ENCODE data around the gene CSNK2A1.
A peak's percentile ranks its signal among the peaks of the same experiment; 100 is the strongest.
"Not testable (repeated sequence)": the region's sequence is repeated elsewhere in the genome, so short reads cannot be mapped to it uniquely, and the experiment has no call there.

CSNK2A1 gene

DNA sequence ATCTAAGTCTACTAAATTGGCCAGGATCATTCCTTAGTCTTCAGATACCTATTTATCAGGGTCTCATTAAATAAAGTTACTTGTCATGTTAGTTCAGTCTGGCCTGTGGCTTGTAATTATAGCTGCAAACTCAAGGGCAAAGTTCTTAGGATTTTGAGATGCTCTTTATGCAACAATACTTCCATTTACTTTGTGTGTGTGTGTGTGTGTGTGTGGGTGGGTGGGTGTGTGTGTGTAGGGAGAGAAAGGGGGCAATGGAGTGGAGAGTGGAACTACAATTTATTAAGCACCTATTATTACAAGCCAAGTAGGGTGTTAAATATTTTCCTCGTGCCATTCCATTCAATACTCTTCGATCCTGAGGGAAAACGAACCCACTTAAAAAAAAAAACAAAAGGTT lies 63.5 kb downstream of the CSNK2A1 start:
- DNase-seq, result no peak

DNA sequence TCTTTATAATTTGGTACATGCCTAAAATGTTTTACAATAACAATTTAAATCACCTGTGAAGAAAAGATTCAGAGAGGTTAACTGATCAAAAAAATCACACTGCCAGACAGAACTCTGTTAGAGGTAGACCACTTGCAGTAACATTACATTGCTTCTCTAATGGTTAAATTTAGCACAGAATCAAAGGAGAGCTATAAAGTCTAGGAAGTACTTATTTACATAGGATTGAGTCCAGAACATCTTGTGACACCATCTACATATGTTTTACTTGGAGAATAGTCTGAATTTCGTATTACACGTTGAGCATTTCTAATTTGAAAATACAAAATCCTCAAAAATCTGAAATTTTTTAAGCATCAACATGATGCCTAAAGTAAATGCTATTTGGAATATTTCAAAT lies 64.1 kb downstream of the CSNK2A1 start:
- no peak for DNase-seq

DNA sequence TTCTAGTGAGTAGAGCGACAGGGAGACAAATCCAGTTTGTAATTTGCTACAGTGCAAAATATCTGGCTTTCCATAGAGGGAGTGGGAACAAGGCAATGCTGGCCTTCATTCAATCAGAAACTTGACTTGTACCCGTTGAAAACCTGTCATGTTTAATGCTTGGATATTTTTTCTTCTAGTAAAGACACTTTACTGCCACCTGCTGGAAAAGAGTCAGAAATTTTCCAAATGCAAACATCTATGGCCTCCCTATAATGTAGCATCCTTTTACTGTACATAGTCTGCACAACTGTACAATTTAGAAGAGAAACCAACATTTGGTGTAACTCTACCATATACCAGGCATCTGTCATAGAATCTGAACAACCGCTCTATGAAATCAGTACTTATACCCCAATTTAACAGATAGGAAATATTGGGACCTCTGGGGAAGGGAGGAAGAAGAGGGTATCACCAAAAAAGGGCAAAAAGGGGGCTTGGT lies 64.6 kb downstream of the CSNK2A1 start:
- peak; percentile 87 for DNase-seq

DNA sequence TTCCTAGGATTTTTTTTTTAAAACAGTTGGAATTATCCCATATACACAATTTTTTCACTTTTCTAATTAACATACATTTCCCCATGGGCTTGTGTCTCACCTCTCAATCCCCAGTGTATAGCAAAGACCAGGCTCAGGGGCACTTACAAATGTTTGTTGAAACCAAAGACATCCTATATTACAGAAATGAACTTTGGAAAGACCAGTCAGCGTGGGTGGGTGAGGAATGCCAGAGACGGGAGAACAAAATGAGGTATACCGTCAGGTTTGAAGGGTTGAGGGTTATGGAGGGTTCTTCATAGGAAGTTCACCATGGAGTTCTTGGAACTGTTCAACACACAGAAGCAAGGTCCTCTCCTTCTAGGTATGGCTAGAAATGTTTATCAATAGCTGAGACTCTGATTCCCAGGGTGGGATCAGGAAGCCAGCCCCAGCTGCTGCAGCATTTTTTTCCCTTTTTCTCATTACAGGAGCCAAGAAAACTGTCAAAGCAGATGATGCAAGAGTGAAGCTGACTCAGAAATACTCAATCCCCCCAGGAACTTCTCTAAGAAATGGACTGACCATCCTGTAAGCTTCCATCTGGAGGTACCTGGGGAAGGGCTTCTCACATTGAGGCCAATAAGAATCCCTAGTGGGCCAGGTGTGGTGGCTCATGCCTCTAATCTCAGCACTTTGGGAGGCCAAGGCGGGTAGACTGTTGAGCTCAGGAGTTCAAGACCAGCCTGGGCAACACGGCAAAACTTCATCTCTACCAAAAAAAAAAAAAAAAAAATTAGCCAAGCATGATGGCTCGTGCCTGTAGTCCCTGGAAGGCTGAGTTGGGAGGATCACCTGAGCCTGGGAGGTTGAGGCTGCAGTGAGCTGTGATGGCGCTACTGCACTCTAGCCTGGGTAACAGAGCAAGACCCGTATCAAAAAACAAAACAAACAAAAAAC lies 65.3 kb downstream of the CSNK2A1 start:
- no peak for DNase-seq

DNA sequence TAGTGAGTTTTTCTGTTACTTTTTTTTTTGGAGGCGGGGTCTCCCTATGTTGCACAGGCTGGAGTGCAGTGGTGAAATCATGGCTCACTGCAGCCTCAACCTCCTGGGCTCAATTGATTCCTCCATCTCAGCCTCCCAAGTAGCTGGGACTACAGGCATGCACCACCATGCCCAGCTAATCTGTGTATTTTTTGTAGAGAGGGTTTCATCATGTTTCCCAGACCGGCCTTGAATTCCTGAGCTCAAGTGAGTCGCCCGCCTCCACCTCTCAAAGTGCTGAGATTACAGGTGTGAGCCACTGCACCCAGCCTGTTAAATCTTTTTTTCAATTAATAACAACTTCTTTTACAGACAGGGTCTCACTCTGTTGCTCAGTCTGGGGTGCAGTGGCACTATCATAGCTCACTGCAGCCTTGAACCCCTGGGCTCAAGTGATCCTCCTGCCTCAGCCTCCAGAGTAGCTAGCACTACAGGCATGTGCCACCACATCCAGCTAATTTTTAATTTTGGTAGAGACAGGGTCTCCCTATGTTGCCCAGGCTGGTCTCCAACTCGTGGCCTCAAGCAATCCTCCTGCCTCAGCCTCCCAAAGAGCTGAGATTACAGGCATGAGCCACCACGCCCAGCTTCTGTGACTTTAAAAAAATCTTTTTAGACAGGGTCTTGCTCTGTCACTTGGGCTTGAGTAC lies 66.9 kb downstream of the CSNK2A1 start:
- not testable (repeated sequence) for DNase-seq

DNA sequence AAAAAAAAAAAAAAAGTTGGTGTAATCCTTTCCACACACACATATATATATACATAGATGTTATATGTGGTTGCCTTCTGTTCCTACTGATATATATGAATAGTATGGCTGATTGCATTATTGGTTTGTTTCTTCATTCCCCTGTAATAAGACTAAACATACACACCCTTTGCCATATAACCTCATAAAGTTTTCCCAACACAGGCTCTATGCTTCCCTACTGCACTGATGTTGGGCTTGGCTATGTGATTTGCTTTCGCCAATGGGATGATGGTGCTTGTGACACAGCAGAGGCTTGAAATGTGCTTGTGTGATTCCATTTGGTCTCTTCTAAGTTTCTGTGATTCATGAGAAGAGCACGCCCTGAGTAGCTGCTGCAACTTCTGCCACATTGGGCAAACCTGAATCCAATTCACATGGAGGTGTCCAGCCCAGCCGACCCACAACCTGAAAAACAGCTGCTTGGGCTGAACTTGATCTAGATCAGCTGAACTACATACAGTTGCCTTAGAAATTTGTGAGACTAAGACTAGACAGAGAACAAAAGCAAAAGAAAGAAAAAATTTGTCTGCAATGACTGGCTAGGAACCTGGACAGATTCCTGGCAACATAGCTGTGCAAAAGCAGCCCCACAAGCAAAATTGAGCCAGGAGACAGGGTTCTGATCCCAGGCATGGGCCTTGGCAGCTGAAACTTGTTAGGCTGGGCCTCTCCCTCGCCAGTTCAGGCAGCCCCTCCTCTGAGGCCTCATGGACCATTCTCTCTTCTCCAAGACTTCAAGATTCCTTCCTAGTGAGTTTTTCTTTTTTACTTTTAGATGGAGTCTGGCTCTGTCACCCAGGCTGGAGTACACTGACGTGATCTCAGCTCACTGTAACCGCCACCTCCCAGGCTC lies 67.9 kb downstream of the CSNK2A1 start:
- no peak for DNase-seq

DNA sequence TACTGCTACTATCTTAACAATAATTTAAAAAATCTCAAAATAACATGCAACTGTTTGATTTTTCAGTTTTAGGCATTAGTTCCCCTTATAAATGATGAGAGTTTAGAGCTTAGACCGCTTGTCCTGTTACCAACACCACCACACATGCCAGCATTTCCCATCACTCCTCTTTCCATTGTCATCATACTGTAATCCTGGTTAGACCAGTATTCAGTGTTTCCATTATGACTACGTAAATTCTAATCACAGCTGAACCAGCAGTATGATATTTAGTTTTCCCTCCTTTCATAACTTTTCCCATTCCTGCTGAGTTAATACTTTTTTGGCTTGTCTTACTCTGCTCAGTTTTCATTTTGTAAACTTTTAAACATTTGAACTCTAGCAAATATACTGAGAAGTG lies 69.0 kb downstream of the CSNK2A1 start:
- no peak for DNase-seq

DNA sequence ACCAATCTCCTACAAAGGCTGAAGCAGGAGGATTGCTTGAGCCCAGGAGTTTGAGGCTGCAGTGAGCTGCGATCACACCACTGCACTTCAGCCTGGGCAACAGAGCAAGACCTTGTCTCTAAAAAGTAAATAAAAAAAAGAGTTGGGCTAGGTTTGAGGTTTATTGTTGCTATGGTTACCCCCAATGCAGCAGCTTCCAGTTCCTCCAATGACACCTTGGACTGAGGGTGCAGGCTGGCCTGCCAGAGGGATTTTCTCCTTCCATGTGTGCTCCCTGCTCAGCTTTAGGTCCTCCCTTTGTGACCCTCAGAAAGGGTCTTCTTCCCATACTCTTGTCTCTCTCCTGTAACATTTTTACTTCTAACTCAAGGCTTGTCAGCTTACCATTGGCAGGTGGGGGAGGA lies 70.7 kb downstream of the CSNK2A1 start:
- DNase-seq, result no peak

DNA sequence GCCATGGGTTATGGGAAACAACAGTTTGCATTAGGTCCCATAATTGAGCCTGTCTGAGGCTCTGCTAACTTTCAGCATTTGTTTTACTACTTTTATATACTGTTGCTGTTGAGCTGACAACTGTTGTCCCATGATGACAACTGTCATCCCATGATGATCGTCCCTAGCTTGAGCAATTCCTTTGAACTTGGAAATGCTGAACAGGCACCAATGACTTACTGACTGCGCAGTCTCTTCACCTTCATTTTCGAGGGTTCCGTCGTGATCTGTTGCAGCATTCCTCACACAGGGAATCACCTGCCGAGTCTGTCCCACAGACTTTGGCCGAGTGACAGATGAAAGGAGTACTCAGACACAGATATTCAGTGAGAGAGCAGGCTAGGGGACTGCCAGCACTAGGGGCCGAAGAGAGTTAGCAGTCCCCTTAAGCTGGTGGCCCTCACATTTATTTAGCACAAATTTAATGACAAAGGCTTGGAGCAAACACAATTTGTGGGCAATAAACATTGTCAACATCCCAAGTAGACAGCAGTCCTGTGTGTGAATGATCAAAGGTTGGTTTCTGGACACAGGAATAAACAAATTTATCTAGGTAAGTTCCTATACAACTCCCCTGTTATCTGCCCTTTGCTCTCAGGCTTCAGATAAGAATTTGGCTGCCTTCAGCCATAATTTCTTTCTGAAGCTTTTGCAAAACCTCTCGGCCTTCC lies 71.3 kb downstream of the CSNK2A1 start:
- no peak for DNase-seq

DNA sequence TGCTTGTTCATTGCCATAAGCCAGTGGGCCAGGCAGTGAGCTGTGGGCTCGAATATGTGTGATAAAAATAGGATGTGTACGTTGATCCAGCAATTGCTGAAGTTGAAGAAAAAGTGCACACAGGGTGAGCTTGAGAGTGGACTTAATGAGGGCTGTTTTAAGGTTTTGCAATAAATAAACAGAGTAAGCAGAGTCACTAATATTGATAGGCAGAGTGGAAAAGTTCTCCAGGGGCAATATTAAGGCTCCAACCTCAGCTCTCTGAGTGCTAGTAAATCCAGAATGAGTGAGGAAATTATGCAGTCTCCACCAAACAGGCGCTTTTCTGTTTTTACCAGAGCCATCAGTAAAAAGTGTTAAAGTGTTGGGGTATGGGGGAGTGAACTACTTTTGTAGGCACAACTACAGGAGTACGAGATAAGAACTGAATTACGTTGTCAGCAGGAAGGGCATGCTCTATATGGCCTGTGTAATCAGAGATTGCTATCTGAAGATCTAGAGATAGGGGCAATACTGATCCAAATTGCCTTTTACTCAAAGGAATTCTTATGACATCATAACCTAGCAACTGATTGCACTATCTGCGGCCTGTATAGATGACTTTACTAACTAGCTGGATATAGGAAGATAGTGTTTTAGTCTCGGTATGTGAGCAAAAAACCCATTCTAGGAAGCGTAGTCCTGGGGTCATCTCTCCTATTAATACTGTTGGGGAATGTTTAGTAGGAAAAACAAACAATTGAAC lies 73.7 kb downstream of the CSNK2A1 start:
- DNase-seq, result no peak

DNA sequence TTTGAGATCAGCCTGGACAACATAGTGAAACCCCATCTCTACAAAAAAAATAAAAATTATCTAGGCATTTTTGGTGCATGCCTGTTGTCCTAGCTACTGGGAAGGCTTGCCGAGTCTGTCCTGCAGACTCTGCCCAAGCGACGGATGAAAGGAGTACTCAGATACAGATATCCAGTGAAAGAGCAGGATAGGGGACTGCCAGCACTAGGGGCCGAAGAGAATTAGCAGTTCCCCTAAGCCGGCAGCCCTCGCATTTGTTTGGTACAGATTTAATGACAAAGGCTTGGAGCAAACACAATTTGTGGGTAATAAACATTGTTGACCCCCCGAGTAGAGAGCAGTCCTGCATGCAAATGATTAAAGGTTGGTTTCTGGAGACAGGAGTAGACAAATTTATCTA lies 75.8 kb downstream of the CSNK2A1 start:
- no peak for DNase-seq

DNA sequence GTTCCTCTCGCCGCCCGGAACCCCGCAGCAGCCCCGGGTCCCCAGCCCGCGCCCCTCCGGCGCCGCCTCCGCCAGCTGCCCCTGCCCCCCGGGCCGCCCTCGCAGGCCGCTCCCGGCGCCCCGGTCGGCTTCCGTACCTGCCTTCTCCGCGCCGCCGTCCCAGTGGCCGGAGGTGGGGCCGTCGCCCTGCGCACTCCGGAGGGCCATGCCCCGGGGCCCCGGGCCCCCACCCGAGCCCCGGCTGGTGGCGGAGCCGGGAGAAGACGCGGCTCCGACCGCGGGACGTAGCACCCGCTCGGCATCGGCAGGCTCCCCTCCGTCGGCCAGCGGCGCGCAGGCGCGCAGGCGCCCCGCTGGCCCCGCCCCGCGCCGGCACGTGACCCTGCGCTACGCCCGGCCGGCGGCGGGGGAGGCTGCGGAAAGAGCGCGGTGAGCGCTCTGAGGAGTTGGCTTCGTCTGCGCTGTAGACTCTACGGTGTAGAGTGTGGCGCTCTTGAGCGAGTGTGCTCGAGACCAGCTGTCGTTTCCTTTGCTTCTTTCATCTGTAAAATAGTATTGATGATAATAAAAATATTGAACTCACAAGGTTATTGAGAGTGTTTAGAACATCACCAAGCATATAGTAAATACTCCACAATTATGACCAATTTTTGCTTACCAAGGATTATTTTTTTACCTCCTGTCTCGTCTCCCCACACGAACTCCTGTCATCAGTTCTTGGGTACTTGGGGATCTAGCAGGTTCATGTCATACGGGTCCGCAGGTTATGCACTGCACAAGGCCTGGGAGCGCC lies 81.2 kb downstream of the CSNK2A1 start, which contains the start of gene TBC1D20:
Gene TBC1D20 (minus strand): TSS at position 335 of the 793 bp plus-strand sequence. CDS start 128 bp downstream, at position 207.
- peak; percentile 95 for DNase-seq

DNA sequence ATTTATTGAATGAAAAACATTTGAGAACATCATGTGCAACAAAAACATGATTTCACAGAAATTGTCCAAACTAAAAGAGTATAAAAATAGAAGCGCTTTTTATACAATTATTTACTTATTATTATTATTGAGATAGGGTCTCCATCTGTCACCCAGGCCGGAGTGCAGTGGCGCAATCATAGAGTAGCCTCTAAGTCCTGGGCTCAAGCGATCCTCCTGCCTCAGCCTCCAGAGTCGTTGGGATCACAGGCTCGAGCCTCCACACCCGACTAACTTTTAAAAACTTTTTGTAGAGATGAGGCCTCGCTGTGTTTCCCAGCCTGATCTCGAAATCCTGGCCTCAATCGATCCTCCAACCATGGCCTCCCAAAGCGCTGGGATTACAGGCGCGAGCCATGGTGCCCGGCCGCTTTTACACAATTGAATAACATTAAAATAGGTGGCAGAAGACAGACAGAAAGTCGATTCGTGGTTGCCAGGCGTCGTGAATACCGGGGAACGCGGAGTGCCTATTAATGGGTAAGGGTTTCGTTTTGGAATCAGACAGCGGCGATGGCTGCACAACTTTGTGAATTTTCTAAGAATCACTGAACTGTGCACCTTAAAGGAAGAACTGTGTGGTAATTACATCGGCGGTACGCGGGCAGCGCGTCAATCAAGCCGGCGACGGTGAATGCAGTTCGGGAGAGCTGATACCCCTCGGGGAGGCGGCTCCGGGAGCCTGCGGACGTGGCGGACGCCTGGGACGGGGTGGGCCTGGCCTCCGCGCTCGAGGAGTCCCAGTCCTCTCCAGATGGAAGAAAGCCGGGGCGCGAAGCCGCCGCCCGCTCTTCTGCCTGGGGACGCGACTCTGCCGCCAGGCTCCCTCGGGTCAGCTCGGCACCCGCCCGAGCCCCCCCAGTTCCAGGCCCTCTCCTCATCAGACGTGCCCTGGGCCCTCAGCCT lies 82.1 kb downstream of the CSNK2A1 start:
- DNase-seq, result peak; percentile 83

DNA sequence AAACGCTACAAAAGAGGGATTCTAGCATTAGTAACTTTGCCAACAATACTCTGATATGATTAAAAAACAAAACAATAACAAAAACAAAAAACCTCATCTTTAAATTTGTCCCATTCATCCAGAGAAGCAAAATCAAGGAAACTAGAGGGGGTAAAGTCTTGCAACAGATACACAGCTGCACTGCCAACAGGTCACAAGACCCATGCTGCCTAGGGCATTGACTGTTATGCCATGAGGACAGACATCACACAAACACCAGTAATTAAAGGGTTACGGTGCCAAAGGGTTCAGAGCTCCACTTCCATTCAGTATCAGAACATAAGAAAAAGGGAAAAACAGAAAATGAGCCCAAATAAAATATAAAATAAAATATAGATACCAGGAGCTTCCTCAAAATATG lies 82.9 kb downstream of the CSNK2A1 start:
- no peak for DNase-seq

DNA sequence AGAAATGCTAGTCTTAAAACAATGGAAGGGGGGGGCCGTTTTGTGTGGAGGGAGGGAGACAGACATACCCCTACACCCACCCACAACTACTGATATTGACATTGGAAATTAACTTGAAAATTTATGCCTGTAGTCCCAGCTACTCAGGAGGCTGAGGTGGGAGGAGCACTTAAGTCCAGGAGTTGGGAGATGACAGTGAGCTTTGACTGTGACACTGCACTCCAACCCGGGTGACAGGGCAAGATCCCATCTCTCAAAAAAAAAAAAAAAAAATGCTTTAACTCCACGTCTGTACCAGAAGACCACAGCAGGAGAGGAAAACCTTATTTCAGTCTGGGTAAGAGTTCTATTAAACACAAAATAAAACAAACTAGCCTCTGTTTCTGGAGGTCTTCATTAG lies 83.4 kb downstream of the CSNK2A1 start:
- DNase-seq, result no peak

DNA sequence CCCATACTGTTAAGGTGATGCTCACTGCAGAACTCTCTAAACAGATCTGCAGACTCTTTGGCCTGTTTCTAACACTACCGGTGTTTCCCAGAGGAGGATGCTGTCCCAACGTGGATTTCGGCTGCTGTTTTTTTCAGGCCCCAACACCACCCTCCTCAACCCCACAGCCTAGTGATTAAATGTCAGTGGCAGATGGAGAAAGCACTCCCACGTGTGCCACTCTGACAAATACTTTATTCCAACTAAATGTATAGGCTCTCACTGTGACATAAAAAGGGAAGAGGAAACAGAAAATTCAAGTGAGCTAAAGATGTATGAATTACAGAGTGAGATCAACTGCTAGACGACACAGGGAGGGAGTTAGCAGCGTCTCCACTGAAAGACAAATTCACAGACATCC lies 84.8 kb downstream of the CSNK2A1 start:
- DNase-seq, result no peak

DNA sequence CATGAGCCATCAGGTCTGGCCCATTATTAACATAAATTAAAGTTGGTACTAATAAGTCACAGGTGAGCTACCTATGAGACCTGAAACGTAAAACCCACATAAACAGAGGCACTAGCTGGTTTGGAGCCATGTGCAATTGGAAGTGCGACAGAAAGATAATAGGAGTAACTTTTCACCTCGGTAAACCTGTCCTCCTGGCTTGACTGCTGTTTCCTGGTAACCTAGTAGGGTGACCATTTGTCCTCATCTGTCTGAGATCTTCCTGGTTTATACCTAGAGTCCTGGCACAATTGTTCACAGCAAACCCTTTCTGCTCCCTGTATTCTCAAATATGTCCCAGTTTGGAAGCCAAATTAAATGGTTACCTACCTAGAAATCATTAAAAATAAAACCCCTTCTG lies 88.6 kb downstream of the CSNK2A1 start:
- no peak for DNase-seq

DNA sequence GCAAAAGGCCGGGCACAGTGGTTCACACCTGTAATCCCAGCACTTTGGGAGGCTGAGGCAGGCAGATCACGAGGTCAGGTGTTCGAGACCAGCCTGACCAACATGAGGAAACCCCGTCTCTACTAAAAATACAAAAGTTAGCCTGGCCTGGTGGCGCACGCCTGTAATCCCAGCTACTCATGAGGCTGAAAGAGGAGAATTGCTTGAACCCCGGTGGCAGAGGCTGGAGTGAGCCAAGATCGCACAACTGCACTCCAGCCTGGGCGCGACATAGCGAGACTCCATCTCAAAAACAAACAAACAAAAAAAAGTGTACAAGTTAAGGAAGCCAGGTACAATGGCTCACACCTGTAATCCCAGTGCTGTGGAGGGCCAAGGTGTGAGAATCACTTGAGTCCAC lies 91.6 kb downstream of the CSNK2A1 start:
- not testable (repeated sequence) for DNase-seq
